DMS114 treated with DMSO at 0.1 percent for 48 hours (cell line): ENCODE measurements around the gene ACSBG1.

ENCODE experiments used
- DNase-seq: peaks from one replicate; lab custom pipeline; 2025; ENCODE audit not compliant: unreplicated experiment; lab: John Stamatoyannopoulos, UW

Gene ACSBG1

GRCh38 chr15:78204351-78205309 is 29.7 kb downstream of the ACSBG1 start:
- DNase-seq: no peak

DNA sequence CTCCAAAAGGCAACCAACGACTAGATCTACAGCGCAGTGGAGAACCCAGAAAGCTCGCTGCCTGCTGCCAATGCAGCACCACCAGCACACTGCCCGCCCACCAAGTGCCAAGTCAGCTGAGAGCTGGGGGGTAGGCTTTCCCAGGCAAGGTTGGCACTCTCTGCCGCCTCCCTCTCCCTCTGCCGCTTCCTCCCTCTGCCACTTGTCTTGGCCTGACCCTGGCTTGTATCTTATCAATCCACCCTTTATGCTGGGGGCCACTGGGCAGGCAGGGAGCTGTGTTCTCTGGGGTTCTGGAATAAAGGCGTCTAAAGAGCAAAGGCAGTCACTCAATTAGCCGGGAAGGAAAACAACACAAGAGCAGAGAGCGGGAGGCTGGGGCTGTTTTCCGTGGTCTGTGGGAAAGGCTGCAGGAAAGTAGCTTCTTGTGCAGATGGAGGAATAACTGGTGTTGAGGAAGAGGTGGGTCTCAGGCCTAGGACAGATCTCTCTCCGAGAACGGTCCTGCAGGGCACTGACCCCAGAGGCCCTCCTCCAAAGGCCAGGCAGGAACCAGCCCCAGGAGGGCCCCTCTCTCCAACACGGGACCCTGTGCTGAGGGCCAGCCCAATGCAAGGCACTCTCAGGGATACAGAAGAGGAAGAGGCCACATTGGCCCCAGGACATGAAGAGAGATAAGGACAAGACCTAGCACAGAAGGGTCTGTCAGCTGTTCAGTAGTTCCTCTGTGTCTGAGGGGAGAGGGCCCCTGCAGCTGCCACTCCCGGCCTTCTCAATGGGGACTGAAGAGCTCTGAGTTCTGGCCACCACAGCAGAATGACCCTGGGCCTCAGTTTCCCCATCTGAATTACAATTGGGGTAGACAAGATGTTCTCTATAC is 30.8 kb downstream of the ACSBG1 start:
- DNase-seq: no peak

DNA sequence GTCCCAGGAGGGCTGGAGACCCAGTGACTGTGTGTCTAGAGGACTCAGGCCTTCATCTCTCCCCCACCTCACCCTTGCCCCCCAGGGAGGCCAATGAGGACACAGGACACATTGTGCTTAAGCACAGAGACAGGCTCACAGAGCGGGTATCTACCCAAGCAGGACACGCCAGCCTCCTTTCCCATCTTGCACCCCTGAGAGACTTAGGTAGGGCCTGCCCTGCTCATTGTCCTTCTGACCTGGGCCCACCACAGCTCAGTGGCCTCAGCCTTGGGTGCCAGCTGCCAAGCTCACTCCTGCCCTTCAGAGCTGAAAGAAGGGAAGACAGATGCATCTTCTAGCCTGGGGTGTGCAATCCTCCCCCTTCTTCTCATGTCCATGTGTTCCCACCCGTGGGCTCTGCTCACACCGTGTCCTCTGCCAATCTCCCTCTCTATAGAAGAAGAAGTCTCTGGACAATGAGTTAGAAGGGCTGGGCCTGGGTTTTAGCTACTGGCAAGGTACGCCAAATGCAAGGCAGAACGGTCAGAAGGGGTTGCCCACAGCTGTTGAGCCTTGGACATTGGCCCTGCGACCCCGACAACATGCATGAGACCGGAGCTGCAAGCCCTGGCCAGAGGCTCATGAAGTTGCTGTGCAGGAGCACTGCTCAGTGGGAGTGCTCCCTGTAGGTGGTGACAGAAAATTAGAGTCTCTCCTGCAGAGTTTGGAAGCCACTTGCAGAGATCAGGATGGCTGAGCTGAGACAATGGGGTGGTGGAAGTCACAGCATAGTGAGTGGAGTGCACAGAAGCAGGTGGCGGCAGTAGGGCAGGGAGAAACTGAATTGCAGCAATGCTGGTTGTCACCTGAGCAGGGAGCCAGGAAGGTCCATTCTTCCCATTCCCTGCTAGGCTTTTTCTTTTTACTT is 32.8 kb downstream of the ACSBG1 start:
- DNase-seq: no peak

GRCh38 chr15:78200276-78200930 is 34.0 kb downstream of the ACSBG1 start:
- DNase-seq: no peak

DNA sequence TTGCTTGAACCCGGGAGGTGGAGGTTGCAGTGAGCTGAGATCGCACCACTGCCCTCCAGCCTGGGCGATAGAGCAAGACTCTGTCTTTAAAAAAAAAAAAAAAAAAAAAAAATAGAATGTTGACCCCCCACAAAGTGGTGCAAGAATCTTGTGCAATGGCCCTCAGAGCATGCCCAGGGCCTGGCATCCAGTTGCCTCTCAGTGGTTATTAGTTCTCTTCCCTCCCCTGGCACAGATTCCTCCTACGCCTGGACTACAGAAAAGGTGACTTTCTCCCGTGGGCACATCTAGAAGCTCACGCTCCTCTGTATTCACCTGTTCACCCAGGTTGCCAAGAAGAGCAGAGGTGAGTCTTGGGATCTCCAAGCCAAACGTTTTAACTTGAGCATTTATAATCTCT is 36.7 kb downstream of the ACSBG1 start:
- no peak for DNase-seq

- peak; percentile 47 for DNase-seq
These were observed 38.6 kb downstream of the ACSBG1 start for GRCh38 chr15:78195735-78196201.

DNA sequence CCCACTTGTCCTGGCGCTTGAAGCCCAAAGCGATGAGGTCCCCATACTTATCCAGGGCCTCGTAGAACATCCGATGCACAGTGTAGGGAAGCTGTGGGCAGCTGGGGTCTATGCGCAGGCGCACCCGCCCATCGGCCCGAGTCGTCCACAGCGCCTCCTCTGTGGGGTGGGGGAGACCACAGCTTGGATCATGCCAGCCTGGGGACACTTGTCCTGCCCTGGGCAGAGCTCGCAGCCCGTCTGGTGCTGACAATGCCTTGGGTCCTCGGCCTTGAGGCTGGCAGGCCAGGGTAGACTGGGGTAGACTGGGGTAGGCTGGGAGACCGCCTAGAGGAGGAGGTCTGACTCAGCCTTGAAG is 39.8 kb downstream of the ACSBG1 start:
- no peak for DNase-seq

- no peak for DNase-seq
These were observed 40.4 kb downstream of the ACSBG1 start for GRCh38 chr15:78193731-78194567.

DNA sequence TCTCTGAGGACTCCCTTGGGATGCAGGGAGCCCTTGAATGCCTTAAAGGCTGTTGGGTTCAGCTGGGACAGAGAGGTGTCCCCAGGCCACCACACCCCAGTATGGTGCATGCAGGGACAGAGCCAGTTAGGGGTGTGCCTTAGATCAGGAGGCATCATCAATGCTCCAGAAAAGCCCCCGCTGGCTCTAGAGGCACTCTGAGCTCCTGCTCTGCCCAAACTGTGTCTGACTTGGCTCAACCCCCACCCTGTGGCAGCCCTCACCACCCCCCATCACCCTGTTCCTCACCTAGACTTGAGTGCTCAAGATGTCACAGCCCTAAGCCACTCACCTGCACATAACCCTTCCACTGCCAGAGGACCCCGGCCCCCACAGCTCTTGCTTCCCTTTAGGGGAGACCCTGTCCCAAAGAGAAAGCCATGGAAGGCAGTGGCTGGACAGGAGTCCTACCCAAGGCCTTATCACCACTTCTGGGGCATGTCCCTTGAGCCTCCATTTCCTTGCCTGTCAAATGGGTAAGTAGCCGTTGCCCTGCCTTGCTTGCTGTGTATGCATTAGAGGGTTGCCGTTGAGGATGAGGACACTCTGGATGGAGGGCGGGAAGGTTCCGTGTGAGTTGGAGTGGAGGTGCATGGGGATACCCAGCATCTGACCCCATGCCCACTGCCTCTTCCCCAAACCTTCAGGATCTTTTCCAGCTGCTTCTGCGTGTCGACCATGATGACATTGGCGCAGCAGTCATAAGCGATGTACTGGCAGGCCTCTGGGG is 41.4 kb downstream of the ACSBG1 start:
- no peak for DNase-seq

DNA sequence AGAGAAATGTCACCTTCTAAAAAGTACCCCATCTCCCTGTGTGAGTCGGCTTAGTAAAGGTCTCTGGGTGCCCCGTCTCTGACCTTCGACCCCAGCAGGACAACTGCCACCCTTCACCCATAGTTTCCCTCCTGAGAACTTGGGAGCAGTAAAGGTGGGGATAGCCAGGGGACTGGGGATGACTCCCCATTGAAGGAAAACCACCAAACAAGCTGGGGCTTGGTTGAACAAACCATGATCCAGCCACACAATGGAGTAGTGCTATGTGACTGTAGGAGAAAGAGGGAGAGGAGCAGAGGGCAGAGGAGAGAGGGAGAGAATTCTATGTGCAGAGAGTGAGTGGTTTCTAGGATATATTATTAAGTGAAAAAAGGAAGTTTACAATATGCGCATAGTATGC is 51.5 kb downstream of the ACSBG1 start:
- no peak for DNase-seq

DNA sequence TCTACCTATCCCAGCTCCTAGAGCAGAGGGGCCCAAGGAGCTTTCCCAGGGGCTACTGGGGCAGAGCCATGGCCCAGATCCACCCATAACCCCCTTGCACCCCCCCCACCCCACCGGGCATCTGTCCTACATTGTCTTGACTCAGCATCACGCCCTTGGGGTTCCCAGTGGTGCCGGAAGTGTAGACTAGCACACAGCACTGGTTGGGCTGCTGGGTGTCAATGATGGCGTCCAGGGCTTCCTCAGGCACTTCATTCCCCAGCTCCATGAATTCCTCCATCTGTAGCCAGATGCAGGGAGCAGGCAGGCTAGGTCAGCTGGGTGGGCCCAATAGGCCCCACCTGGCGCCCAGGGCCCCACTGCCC is 52.0 kb downstream of the ACSBG1 start:
- no peak for DNase-seq

- DNase-seq: no peak
These were observed 54.5 kb downstream of the ACSBG1 start for GRCh38 chr15:78179906-78180305.

GRCh38 chr15:78179286-78179840 is 55.0 kb downstream of the ACSBG1 start:
- no peak for DNase-seq

DNA sequence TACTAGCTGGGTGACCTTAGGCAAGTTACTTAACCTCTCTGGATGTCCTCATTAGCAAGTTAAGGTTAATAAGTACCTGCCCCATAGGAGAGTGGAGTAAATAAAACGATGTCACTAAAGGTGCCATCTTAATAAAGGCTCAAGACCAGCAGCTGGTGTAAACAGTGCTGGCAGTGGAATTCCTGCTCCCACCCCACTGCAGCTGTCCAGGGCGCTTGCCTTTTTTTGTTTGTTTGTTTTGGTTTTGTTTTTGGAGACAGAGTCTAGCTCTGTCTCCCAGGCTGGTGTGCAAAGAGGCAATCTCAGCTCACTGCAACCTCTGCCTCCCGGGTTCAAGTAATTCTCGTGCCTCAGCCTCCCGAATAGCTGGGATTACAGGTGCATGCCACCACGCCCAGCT is 56.3 kb downstream of the ACSBG1 start:
- no peak for DNase-seq

DNA sequence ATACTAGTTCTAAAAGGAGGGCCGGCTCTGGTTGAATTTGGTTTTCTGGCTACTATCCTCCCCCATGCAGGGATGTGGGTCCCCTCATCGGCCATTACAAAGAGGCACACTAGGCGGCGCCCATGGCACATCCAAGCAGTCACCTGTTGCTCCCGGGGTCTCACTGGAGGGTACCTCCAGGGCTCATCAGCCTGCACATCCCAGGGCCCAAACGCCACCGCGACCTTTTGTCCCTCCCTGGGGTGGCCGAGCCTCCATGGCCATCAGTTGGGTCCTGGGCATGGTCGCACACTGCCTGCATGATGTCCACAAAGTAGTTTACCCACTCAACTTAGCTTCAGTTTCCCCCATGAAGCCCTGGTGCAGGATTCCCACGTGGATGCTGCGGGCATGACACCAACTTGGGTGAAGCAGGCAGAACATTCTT is 56.9 kb downstream of the ACSBG1 start:
- DNase-seq: peak; percentile 33

- no peak for DNase-seq
These were observed 59.0 kb downstream of the ACSBG1 start for GRCh38 chr15:78175330-78175729.

- no peak for DNase-seq
These were observed 60.0 kb downstream of the ACSBG1 start for GRCh38 chr15:78174401-78174800.

- DNase-seq: no peak
These were observed 62.4 kb downstream of the ACSBG1 start for GRCh38 chr15:78171864-78172472.
